HG02678 (cell line): ENCODE results near the gene ZFYVE9.

Experiments
- ATAC-seq: cut with Tn5 transposase; IDR thresholded peaks from one replicate; pipeline ENCODE4 v1.9.1; 2021; ENCODE audit warnings: mild to moderate bottlenecking, moderate library complexity; ENCODE audit not compliant: unreplicated experiment

ZFYVE9 gene

GRCh38 chr1:52325786-52326185, 183.9 kb downstream of the ZFYVE9 start:
- ATAC-seq = no peak

- no peak for ATAC-seq
Observed at GRCh38 chr1:52328615-52329014, 186.7 kb downstream of the ZFYVE9 start.

GRCh38 chr1:52332411-52332810, 190.5 kb downstream of the ZFYVE9 start:
- no peak for ATAC-seq

- ATAC-seq = no peak
Observed at GRCh38 chr1:52334906-52335528, 193.1 kb downstream of the ZFYVE9 start.

GRCh38 chr1:52337439-52337838, 195.6 kb downstream of the ZFYVE9 start:
- ATAC-seq = no peak

GRCh38 chr1:52341655-52342260, 199.9 kb downstream of the ZFYVE9 start:
- no peak for ATAC-seq

- ATAC-seq = no peak
Observed at GRCh38 chr1:52343979-52344378, 202.1 kb downstream of the ZFYVE9 start.

- ATAC-seq = no peak
Observed at GRCh38 chr1:52345252-52345651, 203.4 kb downstream of the ZFYVE9 start.

- ATAC-seq = no peak
Observed at GRCh38 chr1:52346653-52347052, 204.8 kb downstream of the ZFYVE9 start.

- ATAC-seq = no peak
Observed at GRCh38 chr1:52348704-52349300, 206.9 kb downstream of the ZFYVE9 start.

GRCh38 chr1:52352690-52353089, 210.8 kb downstream of the ZFYVE9 start:
- no peak for ATAC-seq

GRCh38 chr1:52355436-52355835, 213.5 kb downstream of the ZFYVE9 start:
- ATAC-seq = no peak

- no peak for ATAC-seq
Observed at GRCh38 chr1:52355847-52356505, 214.1 kb downstream of the ZFYVE9 start.

GRCh38 chr1:52356818-52357355, 215.0 kb downstream of the ZFYVE9 start:
- no peak for ATAC-seq

GRCh38 chr1:52357397-52357796, 215.5 kb downstream of the ZFYVE9 start:
- ATAC-seq = no peak

GRCh38 chr1:52358851-52359497, 217.1 kb downstream of the ZFYVE9 start:
- ATAC-seq = no peak

GRCh38 chr1:52359676-52360594, 218.0 kb downstream of the ZFYVE9 start:
- ATAC-seq = no peak

- no peak for ATAC-seq
Observed at GRCh38 chr1:52360595-52360968, 218.7 kb downstream of the ZFYVE9 start.

- no peak for ATAC-seq
Observed at GRCh38 chr1:52364235-52364839, 222.4 kb downstream of the ZFYVE9 start.
